ENCODE measurements around the gene MEPCE.
"Not testable (repeated sequence)": the region's sequence is repeated elsewhere in the genome, so short reads cannot be mapped to it uniquely, and the experiment has no call there.

MEPCE gene

GRCh38 chr7:100433276-100433591, 3.6 kb downstream of the MEPCE start:
- no peak for DNase-seq

DNA sequence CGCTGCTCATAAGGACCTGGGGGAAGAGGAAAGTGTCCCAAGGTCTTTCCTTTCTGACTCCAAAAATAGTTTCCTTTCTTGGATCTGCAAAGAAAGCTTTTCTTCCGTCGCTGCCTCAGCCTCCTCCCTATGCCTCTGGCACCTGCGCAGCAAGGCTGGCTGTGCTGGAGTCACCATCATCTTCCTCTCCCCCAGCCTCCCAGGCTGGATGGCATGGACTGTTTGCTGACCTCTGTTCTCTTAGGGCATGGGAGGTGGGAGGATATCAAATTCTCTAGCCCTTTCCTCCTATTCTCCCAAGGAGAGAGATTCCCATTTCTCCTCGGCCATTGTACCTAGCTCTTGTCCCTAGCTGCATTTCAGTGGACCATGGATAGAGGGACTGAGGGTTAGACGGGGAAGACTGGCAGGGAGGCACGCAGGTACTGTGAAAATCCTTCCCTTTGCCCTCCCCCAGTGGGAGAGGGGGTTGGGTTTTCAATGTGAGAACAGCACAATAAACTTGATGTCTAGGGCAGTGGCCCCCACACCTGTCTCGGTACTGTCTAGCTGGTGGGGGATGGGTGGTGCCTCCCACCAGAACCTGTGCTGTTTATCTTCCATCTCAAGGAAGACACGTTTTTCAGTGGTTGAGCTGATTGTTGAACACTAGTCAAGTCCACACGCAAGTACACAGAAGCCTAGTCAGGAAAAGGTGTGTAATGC, 4.1 kb downstream of the MEPCE start:
- no peak for DNase-seq

DNA sequence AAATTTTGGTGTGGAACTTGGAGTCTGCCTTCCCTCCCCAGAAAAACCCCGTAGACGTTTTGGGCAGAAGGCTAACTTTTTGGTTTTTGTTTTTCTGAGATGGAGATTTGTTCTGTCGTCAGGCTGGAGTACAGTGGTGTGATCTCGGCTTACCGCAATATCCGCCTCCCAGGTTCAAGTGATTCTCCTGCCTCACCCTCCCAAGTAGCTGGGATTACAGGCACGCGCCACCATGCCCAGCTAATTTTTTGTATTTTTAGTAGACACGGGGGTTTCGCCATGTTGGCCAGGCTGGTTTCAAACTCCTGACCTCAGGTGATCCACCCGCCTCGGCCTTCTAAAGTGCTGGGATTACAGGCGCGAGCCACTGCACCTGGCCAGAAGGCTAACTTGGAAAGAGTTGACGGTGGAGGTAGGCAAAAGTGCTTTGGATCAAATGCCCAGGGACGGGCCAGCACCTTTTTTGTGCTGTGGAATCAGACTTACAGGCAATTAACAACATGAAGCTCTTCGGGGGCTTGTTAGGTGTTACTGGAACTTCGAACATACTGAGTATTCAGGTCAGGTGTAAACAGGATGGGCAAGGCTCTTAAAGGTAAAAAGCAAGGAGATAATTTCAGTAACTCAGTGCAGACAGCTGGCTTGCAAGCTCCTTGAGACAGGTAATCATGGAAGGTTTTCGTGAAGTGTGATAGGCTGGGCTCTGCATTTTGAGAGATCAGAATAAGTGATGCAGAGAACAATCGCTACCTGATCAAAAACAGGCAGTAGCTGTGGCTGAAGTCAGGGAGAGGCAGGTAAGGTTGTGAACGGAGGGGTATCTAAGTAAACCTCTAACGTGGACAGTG, 4.9 kb downstream of the MEPCE start:
- DNase-seq, result no peak

DNA sequence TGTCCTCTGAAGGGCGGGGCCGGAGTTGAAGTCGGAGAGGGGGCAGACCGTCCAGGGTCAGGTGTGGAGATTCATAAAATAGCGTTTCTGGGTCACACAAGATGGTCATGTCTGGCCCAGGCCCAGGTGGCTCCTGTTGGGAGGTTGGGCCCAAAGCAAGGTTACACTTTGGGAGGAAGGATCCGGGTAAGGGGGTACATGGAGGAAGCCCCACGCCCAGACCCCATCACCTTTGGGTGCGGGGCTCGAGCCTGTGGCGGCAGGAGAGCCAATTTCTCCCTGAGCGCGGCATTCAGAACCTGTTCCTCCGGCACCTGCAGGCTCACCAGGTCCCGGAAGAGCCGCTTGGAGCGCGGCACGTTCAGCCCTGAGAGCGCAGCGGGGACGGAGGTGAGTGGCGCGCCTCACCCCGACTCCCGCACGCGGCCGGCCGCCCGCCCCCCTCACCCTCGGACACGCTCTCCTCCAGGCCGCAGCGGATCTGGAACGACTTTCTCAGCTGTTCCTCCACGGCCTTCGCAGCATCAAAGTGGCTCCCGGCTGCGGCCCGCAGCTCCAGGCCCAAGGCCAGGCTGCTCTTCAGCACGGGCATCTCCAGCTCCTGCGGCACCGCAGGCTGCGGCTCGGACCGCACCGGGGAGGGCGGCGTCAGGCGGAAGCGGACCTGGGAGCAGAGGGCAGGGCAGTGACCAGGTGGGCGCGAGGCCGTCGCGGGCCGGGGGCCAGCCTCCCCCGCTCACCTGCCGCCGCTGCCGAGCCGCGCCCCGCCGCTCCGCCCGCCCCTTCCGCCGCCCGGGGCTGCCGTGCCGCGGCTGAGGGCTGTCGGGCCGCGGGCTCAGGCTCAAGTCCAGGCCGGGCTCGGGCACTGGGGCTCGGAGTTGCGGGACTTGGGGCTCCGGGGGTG, 6.0 kb downstream of the MEPCE start:
- DNase-seq, result peak in 18 of 58 donors; percentile 9 to 68 (median 36)

DNA sequence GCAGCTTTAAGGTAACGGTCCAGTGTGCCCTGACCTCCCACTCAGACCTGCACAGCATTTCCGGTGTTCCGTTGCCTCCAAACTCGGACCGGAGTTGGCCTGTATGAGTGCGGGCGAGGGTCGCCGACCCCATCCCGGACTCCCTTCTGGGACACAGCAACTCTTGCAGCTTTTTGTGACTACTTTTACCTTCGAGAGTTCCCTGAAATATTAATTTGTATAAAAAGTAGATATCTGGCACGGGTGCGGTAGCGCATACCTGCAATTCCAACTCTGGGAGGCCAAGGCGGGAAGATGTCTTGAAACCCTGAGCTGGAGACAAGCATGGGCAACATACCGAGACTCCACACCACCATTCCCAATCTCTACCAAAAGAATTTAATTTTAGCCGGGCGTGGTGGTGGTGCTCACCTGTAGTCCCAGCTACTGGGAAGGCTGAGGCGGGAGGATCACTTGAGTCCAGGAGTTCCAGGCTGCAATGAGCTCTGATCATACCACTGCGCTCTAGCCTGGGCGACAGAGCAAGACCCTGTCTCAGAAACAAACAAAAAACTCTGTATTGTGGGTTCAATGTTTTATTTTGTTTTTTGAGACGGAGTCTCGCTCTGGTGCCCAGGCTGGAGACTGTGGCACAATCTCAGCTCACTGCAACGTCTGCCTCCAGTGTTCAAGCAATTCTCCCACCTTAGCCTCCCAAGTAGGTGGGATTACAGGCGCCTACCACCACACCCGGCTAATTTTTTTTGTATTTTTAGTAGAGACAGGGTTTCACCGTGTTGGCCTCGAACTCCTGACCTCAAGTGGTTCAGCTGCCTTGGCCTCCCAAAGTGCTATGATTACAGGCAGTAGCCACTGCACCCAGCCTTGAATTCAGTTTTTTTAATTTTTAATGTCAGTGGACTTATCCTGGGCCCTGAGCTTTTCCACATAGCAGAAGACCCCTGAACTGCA, 7.8 kb downstream of the MEPCE start:
- DNase-seq, result peak in 1 of 58 donors; percentile 9

DNA sequence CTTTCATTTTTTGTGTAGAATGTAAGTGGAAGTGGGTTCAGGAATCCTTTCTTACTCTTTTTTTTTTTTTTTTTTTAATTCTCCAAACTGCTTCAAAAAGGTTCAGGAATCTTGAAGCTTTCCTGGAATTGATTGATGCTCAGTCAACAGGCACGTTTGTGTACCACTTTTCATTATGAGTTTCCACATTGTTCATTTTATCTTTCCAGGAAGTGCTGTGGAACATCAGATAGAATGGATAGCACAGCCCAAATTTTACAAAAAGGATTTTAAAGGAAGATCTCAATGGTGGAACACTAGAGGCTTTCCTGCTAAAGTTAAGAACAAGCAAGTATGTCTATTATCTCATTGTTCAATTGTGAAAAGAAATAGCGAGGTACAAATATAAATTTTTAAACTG, 8.5 kb downstream of the MEPCE start:
- DNase-seq, result no peak

DNA sequence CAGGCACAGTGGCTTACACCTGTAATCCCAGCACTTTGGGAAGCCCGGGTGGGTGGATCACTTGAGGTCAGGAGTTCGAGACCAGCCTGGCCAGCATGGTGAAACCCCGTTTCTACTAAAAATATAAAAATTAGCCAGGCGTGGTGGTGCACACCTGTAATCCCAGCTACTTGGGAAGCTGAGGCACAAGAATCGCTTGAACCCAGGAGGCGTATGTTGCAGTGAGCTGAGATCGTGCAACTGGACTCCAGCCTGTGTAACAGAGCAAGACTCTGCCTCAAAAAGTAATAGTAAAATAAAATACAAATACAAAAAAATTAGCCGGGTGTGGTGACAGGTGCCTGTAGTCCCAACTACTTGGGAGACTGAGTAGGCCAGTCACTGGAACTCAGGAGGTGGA, 9.1 kb downstream of the MEPCE start:
- not testable (repeated sequence) for DNase-seq

GRCh38 chr7:100439244-100439643, 9.6 kb downstream of the MEPCE start:
- not testable (repeated sequence) for DNase-seq

- DNase-seq, result no peak
Measured at GRCh38 chr7:100441641-100442535, 12.3 kb downstream of the MEPCE start.

DNA sequence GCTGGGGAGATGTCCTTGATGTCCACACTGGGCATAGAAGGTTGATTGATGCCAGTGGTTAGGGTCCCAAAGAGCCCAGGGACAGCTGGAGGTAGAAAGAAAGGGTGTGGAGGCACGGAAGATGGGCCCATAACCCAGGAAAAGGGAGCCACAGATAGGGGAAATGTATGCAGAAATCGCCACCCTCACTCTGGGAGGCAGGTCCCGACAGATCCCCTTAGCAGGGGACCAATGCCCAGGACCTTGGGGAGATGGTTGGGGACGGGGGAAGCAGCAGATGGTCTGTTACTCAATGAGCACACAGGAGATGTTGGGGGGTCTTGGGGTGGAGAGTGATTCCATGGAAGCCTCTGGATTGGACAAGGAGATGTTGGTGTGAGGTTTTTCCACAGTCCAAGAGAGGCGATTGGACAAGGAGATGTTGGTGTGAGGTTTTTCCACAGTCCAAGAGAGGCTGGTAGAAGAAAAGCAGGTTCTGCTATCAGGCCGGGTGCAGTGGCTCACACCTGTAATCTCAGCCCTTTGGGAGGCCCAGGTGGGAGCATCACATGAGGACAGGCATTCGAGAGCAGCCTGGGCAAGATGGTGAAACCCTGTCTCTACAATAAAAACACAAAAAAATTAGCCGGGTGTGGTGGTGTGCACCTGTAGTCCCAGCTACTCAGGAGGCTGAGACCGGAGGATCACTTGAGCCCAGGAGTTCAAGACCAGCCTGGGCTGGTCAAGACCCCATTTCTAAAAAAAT, 13.6 kb downstream of the MEPCE start:
- DNase-seq, result no peak

DNA sequence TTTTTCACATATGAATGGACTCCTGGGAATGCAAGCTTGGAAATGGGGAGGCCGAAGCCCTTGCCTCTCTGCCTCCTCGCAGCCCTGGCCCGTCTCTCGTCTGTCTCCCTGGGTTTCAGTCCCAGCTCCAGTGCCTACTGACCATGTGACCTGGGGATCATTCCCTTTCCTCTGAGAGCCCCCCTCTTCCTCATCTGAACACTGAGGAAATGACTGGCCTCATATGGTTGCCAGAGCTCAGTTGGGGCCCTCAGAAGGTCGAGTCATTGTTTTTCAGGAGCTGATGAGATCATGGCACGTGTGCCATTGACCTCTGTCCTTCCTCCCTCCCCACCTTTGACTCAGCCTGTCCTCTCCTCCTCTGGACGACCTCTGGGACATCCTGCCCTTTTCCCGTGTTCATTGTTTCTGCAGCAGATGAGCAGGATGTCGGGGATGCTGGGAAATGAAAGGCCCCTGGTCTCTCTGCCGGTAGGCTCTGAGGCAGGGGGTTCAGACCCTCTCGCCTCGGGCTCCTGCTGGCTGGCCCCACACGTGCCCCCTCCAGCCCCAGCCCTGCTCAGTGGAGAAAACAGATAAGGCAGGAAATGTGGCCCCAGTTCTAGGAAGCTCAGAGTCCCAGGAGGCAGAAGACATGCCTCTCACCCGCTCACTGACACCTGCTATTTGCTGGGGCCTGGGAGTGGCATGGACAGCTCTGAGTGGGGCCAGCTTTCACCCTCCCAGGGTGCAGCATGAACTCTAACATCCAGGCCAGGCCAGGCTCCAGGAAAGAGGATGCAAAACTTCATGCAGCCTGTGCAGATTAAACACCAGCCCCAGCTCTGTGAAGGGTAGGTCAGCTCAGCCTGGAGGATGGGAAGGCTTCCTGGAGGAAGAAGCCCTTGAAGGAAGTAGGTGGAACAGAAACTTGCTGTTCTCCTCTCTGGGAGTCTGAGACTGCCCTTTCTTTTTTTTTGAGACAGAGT, 15.0 kb downstream of the MEPCE start:
- no peak for DNase-seq

DNA sequence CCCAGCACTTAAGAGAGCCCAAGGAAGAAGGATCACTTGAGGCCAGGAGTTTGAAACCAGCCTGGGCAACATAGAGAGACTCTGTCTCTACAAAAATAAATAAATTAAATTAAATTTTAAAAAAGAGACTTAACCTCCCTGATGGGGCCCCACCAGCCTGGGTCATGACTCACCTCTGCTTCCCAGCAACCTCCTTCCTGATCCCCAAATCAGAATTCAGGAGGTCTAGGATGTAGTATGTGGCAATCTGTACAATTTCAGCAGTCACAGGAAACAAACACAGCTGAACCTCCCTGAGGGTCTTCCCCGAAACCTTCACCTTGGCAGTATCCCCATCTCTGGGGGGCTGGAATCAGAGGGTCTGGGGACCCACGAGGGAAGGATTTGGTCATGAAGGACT, 16.4 kb downstream of the MEPCE start:
- DNase-seq, result no peak

GRCh38 chr7:100447363-100447762, 17.7 kb downstream of the MEPCE start:
- DNase-seq, result not testable (repeated sequence)

- no peak for DNase-seq
Measured at GRCh38 chr7:100449190-100449795, 19.7 kb downstream of the MEPCE start.

DNA sequence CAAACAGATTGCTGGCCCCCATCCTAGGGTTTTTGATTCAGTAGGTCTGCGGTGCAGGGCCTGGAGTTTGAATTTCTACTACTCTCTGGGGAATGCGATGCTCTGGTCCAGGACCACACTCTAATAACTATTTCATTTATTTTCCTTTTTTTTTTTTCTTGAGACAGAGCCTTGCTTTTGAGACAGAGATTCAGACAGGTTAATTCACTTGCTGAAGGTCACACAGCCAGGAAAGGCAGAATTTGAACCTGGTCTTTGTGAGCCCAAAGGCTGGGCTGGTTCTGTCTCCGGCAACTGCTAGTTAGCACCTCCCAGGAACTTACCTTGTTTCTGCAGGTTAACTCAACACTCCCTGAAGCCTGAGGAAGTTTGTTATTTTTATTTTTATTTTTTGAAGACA, 22.9 kb downstream of the MEPCE start:
- no peak for DNase-seq

GRCh38 chr7:100453854-100454253, 24.2 kb downstream of the MEPCE start:
- DNase-seq, result not testable (repeated sequence)

DNA sequence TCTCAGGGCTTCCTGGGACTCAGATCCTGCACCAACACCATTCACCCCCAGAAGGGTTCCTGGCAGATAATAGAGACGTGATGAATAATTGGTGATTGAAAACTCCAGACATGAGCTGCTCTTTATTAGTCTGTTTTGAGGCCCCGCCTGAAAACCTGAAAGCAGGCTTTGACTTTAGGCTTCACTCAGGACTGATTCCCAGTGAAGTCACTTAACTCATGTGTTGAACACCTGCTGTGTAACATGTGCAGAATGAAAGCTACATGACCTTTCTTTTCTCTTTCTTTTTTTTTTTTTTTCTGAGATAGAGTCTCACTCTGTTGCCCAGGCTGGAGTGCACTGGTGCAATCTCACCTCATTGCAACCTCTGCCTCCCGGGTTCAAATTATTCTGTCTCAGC, 25.6 kb downstream of the MEPCE start:
- DNase-seq, result no peak

Measured in anterior cingulate cortex (tissue), 58 donors.